Measurements from ENCODE around the gene APMAP.
A peak's percentile ranks its signal among the peaks of the same experiment; 100 is the strongest.

Gene APMAP

GRCh38 chr20:24996449-24997377 is 4.2 kb upstream of the APMAP start:
- Histone ChIP-seq H3K27ac (no peak overlapping the region), H3K36me3 (no peaks in the 10 kb centered on the region), H3K27me3 (ENCODE audit: insufficient read depth, low read depth, severe bottlenecking) (no peaks in the 10 kb centered on the region), H3K9me3 (ENCODE audit: severe bottlenecking) (no peaks in the 10 kb centered on the region), H3K4me3 (ENCODE audit: low read depth, low read length) (no peak overlapping the region)
- no peak for DNase-seq
- TF ChIP-seq, protein P1, sequence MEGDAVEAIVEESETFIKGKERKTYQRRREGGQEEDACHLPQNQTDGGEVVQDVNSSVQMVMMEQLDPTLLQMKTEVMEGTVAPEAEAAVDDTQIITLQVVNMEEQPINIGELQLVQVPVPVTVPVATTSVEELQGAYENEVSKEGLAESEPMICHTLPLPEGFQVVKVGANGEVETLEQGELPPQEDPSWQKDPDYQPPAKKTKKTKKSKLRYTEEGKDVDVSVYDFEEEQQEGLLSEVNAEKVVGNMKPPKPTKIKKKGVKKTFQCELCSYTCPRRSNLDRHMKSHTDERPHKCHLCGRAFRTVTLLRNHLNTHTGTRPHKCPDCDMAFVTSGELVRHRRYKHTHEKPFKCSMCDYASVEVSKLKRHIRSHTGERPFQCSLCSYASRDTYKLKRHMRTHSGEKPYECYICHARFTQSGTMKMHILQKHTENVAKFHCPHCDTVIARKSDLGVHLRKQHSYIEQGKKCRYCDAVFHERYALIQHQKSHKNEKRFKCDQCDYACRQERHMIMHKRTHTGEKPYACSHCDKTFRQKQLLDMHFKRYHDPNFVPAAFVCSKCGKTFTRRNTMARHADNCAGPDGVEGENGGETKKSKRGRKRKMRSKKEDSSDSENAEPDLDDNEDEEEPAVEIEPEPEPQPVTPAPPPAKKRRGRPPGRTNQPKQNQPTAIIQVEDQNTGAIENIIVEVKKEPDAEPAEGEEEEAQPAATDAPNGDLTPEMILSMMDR (IDR thresholded peaks at IDR 0.05; ENCODE audit: low read depth, low read length), result no peak

DNA sequence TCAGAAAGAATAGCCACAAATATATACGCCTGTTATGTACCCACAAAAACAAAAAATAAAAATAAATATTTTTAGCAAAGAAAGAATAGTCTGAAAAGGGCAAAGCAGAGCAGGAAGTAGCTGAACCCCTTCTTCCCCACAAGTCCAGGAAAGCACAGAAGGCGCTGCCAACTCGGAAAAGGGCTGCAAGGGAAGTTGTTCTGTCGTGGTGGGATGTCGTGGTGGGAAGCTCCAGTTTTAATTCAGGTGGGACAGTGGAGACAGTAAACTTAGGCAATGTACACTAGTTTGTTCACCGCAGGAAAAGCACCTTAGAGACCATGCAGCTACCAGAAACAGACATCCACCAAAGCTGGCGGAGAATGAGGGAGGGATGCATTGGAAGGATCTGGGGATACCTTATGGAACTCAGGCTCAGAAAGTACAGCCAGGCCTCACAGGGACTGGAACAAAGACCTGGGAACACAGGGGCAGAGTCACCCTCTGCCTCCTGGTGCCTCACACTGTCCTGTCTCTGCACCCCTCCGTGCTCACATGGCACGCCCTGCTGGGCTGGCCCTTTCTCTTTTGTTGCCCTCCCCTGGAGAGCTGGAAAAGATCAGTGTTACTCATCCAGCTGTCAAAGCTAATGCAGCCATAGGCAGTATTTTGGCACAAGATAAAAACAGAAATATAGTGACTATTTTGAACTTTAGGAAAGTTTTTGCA is 3.3 kb upstream of the APMAP start:
- DNase-seq, result no peak
- H3K27ac ChIP-seq, result no peak overlapping the region
- TF ChIP-seq, protein P1 (IDR thresholded peaks at IDR 0.05; ENCODE audit: low read depth, low read length), result no peak
- no peak overlapping the region for H3K4me3 ChIP-seq (ENCODE audit: low read depth, low read length)
- no peaks in the 10 kb centered on the region for H3K9me3 ChIP-seq (ENCODE audit: severe bottlenecking)
- no peaks in the 10 kb centered on the region for H3K27me3 ChIP-seq (ENCODE audit: insufficient read depth, low read depth, severe bottlenecking)
- no peaks in the 10 kb centered on the region for H3K36me3 ChIP-seq

GRCh38 chr20:24994470-24995368 is 2.2 kb upstream of the APMAP start:
- peak; percentile 82 for DNase-seq
- Histone ChIP-seq H3K27ac (peak overlapping the region; percentile 81), H3K4me3 (ENCODE audit: low read depth, low read length) (no peak overlapping the region), H3K36me3 (peaks cover 6% of the 10 kb centered on the region), H3K9me3 (ENCODE audit: severe bottlenecking) (no peaks in the 10 kb centered on the region), H3K27me3 (ENCODE audit: insufficient read depth, low read depth, severe bottlenecking) (no peaks in the 10 kb centered on the region)
- TF ChIP-seq, protein P1 (IDR thresholded peaks at IDR 0.05; ENCODE audit: low read depth, low read length), result peak; percentile 86

GRCh38 chr20:24994186-24994465 is 1.6 kb upstream of the APMAP start:
- peak overlapping the region; percentile 81 for H3K27ac ChIP-seq
- no peak overlapping the region for H3K4me3 ChIP-seq (ENCODE audit: low read depth, low read length)
- TF ChIP-seq, protein P1 (IDR thresholded peaks at IDR 0.05; ENCODE audit: low read depth, low read length), result no peak
- no peak for DNase-seq
- no peaks in the 10 kb centered on the region for H3K9me3 ChIP-seq (ENCODE audit: severe bottlenecking)
- no peaks in the 10 kb centered on the region for H3K27me3 ChIP-seq (ENCODE audit: insufficient read depth, low read depth, severe bottlenecking)
- peaks cover 11% of the 10 kb centered on the region for H3K36me3 ChIP-seq

GRCh38 chr20:24993337-24994185 is 1.0 kb upstream of the APMAP start:
- H3K4me3 ChIP-seq (ENCODE audit: low read depth, low read length), result peak overlapping the region; percentile 78
- H3K36me3 ChIP-seq, result peaks cover 17% of the 10 kb centered on the region
- H3K27me3 ChIP-seq (ENCODE audit: insufficient read depth, low read depth, severe bottlenecking), result no peaks in the 10 kb centered on the region
- H3K27ac ChIP-seq, result peak overlapping the region; percentile 81
- H3K9me3 ChIP-seq (ENCODE audit: severe bottlenecking), result no peaks in the 10 kb centered on the region
- TF ChIP-seq, protein P1 (IDR thresholded peaks at IDR 0.05; ENCODE audit: low read depth, low read length), result no peak
- peak; percentile 59 for DNase-seq

All from WERI-Rb-1 (cell line).